Heart left ventricle (tissue), 16 donors: ENCODE data around the gene INTS11. TPM values are rescaled to one million over a fixed set of nuclear protein-coding genes. Genes with fewer than 3 reads are reported as not detected.

Experiments used
- ATAC-seq, 4 donors: fragments of 200-7000 bp; cut with Tn5 transposase; one replicate each; pipeline ENCODE4 v1.9.1; 2020 to 2022; ENCODE audit warnings: moderate library complexity in 4 of 4, mild to moderate bottlenecking in 3 of 4, moderate number of reproducible peaks in 1 of 4
- DNase-seq, 5 donors: peaks; one replicate each; pipeline ENCODE4 v3.0.0-alpha.2; 2020
- H3K27ac ChIP-seq, 12 donors: fragments of 200-600 bp; sonication (generic) in 4 of 12; one replicate each; pipeline versions ENCODE4 v1.5.0 to v1.8.0; 2016 to 2022; ENCODE audit warnings: mild to moderate bottlenecking in 2 of 12
- H3K27me3 ChIP-seq, 9 donors: fragments of 200-600 bp; sonication (generic) in 2 of 9; one replicate each; pipeline versions ENCODE4 v1.5.1 to v1.8.0; 2016 to 2022; ENCODE audit warnings: mild to moderate bottlenecking in 3 of 9
- H3K36me3 ChIP-seq, 9 donors: fragments of 200-600 bp; sonication (generic) in 2 of 9; one replicate each; pipeline versions ENCODE4 v1.5.0 to v1.8.0; 2018 to 2022; ENCODE audit warnings: mild to moderate bottlenecking in 2 of 9
- H3K4me1 ChIP-seq, 12 donors: fragments of 200-600 bp; sonication (generic) in 4 of 12; one replicate each; pipeline versions ENCODE4 v1.5.0 to v1.8.0; 2016 to 2022; ENCODE audit warnings: mild to moderate bottlenecking in 3 of 12
- H3K4me3 ChIP-seq, 12 donors: fragments of 200-600 bp; sonication (generic) in 4 of 12; one replicate each; pipeline versions ENCODE4 v1.5.0 to v1.8.0; 2017 to 2022; ENCODE audit warnings: mild to moderate bottlenecking in 9 of 12, moderate library complexity in 4 of 12
- H3K9me3 ChIP-seq, 12 donors: fragments of 200-600 bp; sonication (generic) in 4 of 12; one replicate each; pipeline versions ENCODE4 v1.5.0 to v1.8.0; 2016 to 2022; ENCODE audit warnings: mild to moderate bottlenecking in 1 of 12
- POLR2A ChIP-seq, 2 donors: fragments of 450-650 bp; IDR thresholded peaks; one replicate each; pipeline ENCODE4 v1.6.1; 2017; ENCODE audit warnings: antibody characterized with exemption in 2 of 2, mild to moderate bottlenecking in 2 of 2, moderate library complexity in 2 of 2
- WGBS, 4 donors: extraction: QIAGEN DNeasy Blood & Tissue Kit in 2 of 4; methylation state at CpG; one replicate each; pipeline versions ENCODE4 v1.1.5 to v1.1.7; 2013 to 2018; 5-methylcytosine and 5-hydroxymethylcytosine counted together
- intact Hi-C, 10 donors: fragments of 100-400 bp; cut with DNase I; formaldehyde crosslinking; loops; one replicate each; pipeline versions ENCODE4 v1.11.1 to v1.14.2; 2022
- polyA plus RNA-seq, 2 donors: library from polyadenylated mRNA; stranded (reverse); fragments of 200-250 nt; gene quantifications; one replicate each; pipeline ENCODE4 v1.2.3, GENCODE V29; 2013
- total RNA-seq, 9 donors: library from RNA; depleted of rRNA in 2 of 9; stranded (reverse); fragments of >200 nt in 2 of 9; fragmentation: NEBNext Ultra II Directional in 3 of 9; extraction: Animal tissue kit (Norgen Biotek cat#: 25700) in 3 of 9; gene quantifications; one replicate each; pipeline versions ENCODE4 v1.1.0 to v1.2.4, GENCODE V29; 2016 to 2023
- TF ChIP-seq, protein P1 (sequence below), 12 donors: fragments of 200-600 bp; sonication (generic) in 4 of 12; IDR thresholded peaks; one replicate each; pipeline versions ENCODE4 v1.5.0 to v1.8.0; 2018 to 2022; ENCODE audit warnings: antibody characterized with exemption in 12 of 12, mild to moderate bottlenecking in 5 of 12
- donor health status: ischemic (EF 13 %, LVEDD 7.1; RV severe dilation, severe dysfunction).
- donor health status: healthy with polysubstance abuse.
- donor health status: DM: no; HTN: yes; CAD: no.
- donor health status: DM: no; HTN: no; CAD: no.
- donor health status: ischemic (EF 25% LVEDD 6.9; RV normal size, moderate dysfunction).
- donor health status: ischemic (EF 25% LVEDD 5.7; RV mildly dilated, moderate dysfunction).
- donor health status: healthy.
- donor health status: DM: yes; HTN: yes; CAD: no.
- donor health status: ischemic (EF 35%, LVEDD 5.7; RV mildly dilated, moderate dysfunction).
- donor health status: nonischemic (EF 11% LVEDD 7.7; RV severe dilation, severe dysfunction).
- donor health status: DM: yes; HTN: yes; CAD: no.
- donor health status: PGD.
- donor health status: ischemic (EF 29% LVEDD 5.4; RV normal size, mild dysfunction).
- donor health status: nonischemic (EF 23%, LVEDD 6.1; RV moderate dilation, normal function).

The INTS11 gene
- total and polyA plus RNA-seq, 11 donors = 46.8 to 117 (median 70.7) TPM

DNA sequence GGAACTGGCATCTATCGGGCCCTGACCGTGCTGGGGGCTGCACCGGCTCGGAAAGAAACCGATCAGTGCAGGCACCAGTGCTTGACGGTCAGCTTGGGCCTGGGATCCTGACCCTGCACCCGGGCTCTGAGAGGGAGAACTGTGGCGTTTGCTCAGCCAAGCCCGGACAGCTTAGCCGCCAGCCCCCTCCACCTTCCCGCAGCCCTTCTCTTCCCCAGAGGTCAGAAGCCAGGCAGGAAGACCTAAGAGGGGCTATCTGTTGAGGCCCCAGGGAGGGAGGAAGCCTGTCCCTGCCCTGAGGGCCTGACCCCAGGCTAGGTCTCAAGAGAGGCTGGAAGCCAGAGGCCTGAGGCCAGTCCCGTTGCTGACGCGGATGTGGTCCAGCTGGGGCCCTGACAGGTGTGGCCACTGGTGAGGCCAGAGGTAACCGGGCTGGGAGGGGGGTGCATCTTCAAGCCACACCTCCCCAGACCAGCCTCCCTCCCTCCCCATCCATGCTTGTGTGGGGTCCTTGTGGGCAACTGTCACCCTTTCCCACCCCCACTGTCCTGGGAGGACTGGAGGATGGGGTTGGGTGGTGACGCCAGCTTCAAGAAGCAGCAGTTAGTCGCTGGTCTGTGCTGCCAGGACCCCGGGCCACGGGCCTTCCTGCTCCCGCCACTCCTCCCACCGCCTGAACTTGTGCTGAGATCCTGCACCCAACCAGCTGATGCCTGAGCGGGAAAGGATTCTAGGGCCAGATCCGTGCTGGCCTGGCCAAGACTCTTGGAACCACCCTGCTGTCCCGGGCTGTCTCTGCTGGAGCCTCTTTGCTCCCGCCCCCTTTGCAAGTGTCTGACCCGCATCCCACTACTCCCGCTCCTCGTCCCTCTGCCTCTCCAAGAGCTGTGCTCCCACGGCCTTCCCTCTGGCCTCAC lies 27.3 kb upstream of the INTS11 start:
- Histone ChIP-seq H3K4me1 (peaks cover 3 to 73% (median 47%) of the 10 kb centered on the region in 12 donors), H3K27me3 (peaks cover under 1 to 42% (median 17%) of the 10 kb centered on the region in 9 donors), H3K36me3 (peaks cover 0 to 24% (median 0%) of the 10 kb centered on the region in 9 donors), H3K27ac (peak overlapping the region in 11 of 12 donors; percentile 9 to 79 (median 49)), H3K4me3 (peak overlapping the region in 3 of 12 donors; percentile 19 to 32 (median 23)), H3K9me3 (no peaks in the 10 kb centered on the region)
- WGBS, 4 donors = 51 to 68% (median 55%) methylated on average over 25 to 29 of the region's 29 CpGs
- ATAC-seq (peak; percentile 14 to 35 (median 20)), DNase-seq (peak in 4 of 5 donors; percentile 64 to 86 (median 70))
- intact Hi-C loops = no loop called here
- TF ChIP-seq POLR2A (IDR thresholded peaks at IDR 0.05) = no peak
- TF ChIP-seq, protein P1, sequence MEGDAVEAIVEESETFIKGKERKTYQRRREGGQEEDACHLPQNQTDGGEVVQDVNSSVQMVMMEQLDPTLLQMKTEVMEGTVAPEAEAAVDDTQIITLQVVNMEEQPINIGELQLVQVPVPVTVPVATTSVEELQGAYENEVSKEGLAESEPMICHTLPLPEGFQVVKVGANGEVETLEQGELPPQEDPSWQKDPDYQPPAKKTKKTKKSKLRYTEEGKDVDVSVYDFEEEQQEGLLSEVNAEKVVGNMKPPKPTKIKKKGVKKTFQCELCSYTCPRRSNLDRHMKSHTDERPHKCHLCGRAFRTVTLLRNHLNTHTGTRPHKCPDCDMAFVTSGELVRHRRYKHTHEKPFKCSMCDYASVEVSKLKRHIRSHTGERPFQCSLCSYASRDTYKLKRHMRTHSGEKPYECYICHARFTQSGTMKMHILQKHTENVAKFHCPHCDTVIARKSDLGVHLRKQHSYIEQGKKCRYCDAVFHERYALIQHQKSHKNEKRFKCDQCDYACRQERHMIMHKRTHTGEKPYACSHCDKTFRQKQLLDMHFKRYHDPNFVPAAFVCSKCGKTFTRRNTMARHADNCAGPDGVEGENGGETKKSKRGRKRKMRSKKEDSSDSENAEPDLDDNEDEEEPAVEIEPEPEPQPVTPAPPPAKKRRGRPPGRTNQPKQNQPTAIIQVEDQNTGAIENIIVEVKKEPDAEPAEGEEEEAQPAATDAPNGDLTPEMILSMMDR (IDR thresholded peaks at IDR 0.05) = no peak

DNA sequence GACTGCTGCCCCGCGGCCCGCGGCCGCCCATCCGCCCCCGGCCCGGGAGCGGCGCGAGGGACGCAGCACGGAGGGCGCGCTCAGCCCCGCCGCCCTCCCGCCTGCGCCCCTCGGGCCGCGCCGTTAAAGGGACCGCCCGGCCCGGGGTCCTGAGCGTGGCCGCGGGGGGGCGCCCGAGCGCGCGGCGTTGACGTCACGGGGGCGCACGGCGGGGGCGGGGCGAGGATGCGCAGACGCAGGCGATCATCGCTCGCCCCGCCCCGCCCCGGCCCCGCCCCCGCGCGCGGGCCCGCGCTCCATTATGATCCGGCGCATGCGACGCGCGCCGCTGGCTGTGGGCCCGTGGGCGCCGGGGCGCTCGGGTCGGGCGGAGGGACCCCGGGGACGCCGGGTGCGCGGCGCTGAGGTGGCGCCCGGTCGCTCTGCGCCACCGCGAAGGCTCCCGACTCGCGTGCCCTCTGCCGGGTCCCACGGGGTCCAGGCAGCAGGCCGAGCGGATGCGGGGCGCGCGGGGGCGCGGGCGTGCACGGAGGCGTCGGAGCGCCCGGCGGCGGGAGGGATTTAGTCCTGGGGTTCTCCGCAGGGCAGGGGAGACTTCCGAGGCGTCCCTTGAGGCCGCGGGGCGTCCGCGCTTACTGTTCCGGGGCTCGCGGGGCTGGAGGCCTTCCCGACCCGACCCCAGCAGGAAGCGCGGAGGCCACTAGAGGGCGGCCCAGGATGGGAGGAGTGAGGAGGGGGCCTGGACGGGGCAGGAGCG lies 25.0 kb upstream of the INTS11 start, which contains the start of gene DVL1:
DVL1 (minus strand) TSS at position 163 of the 757 bp plus-strand sequence. CDS start 353 bp downstream, outside the sequence.
- Histone ChIP-seq H3K27ac (peak within 1 kb of the TSS; percentile 79 to 94 (median 87)), H3K4me1 (peaks cover 3 to 73% (median 62%) of the 10 kb centered on the region in 12 donors), H3K4me3 (peak within 1 kb of the TSS; percentile 56 to 98 (median 82)), H3K36me3 (peaks cover 0 to 19% (median 0%) of the 10 kb centered on the region in 9 donors), H3K9me3 (no peaks in the 10 kb centered on the region), H3K27me3 (peaks cover 0 to 21% (median 11%) of the 10 kb centered on the region in 9 donors)
- peak in 3 of 4 donors; percentile 11 to 52 (median 37) for ATAC-seq
- peak; percentile 67 to 86 (median 71) for DNase-seq
- intact Hi-C loops = loop anchor here in 2 of 10 donors (2.0 kb wide), 2 partner anchors 25 to 41 kb away; partner anchors contain the start of genes CPTP (in 1 of the 2), INTS11 (in 1 of the 2) and PUSL1 (in 1 of the 2)
- TF ChIP-seq, protein P1 (IDR thresholded peaks at IDR 0.05) = peak; percentile 23 to 65 (median 44)
- TF ChIP-seq POLR2A (IDR thresholded peaks at IDR 0.05) = peak in 1 of 2 donors; percentile 73
- WGBS, 4 donors = 0 to 1% methylated on average over 121 to 122 of the region's 122 CpGs; no CpG with 5 or more reads in 2 of the 4 donors

DNA sequence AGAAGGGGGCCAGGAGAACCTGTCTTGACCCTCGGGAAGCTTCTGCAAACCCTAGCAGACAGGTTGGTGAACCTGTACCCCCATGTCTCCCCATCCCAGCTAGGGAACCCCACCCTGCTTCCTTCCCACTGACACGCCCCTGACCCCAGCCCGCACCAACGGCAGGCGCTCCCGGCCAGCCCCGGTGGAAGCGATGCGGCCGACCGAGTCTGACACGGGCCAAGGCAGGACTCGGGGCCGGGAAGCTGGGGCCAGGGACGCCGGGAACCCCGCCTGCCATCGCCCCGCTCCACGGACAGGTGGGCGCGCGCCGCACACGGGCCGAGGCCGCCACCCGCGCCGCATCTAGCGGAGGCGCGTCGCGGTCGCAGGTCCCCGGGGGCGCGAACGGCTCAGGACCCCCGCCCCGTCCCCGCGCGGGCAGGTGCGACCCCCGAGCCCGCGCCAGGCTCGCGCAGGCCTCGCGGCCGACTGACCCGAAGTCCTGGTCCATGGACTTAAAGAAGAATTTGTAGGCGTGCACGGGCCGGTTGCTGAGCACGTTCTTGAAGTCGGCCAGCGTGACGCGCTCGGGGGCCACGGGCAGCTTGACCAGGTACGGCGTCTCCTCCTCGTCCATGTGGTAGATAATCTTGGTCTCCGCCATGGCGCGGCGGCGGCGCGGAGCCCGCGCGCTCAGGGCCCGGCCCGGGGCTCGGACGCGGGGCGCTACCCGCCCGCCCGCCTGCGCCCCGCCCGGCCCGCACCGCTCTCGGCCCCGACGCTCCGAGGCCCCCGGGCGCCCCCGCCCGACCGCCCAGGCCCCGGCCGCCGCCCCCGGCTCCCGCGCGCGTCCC lies 24.2 kb upstream of the INTS11 start:
- intact Hi-C loops = loop anchor here in 2 of 10 donors (2.0 kb wide), 2 partner anchors 24 to 40 kb away; partner anchors contain the start of genes CPTP (in 1 of the 2), INTS11 (in 1 of the 2) and PUSL1 (in 1 of the 2)
- no peak for DNase-seq

More for the DNA sequence above, 24.2 kb upstream of the INTS11 start:
- Histone ChIP-seq H3K4me1 (peaks cover 3 to 73% (median 54%) of the 10 kb centered on the region in 12 donors), H3K27me3 (peaks cover 0 to 13% (median 6%) of the 10 kb centered on the region in 9 donors), H3K9me3 (no peaks in the 10 kb centered on the region), H3K36me3 (peaks cover 0 to 12% (median 0%) of the 10 kb centered on the region in 9 donors), H3K4me3 (peak overlapping the region; percentile 54 to 93 (median 78)), H3K27ac (peak overlapping the region; percentile 42 to 87 (median 80))
- ATAC-seq = no peak
- TF ChIP-seq, protein P1 (IDR thresholded peaks at IDR 0.05) = no peak
- no peak for TF ChIP-seq POLR2A (IDR thresholded peaks at IDR 0.05)
- 0 to 1% (median 1%) methylated on average over 9 to 109 of the region's 109 CpGs for WGBS, 4 donors
